NCI-H146 (cell line): ENCODE data around the gene SPTLC2.
"Not testable (repeated sequence)": the region's sequence is repeated elsewhere in the genome, so short reads cannot be mapped to it uniquely, and the experiment has no call there.

ENCODE experiments used
- DNase-seq: peaks from one replicate; lab custom pipeline; 2025; lab: John Stamatoyannopoulos, UW

Gene SPTLC2

GRCh38 chr14:77588411-77589025 is 27.9 kb downstream of the SPTLC2 start:
- not testable (repeated sequence) for DNase-seq

DNA sequence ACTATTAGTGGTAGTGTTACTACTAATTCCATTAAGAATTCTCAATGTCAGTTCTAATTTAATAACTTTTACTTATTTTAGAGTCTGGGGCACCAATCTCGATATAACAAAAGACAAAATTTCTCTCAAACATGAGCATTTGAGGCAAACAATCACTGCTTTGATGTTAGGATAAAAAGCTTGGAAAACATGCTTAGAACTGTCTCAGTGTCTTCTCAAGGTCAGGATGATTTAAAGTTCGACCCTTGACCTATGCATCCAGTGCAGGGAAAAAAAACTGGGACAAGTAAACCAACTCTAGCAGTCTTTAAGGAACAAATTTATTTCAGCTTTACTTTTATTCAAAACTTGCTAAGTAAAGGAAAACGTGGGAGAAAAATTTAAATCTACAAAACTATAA is 31.1 kb downstream of the SPTLC2 start:
- DNase-seq, result no peak

- no peak for DNase-seq
Observed at GRCh38 chr14:77584809-77585208, 31.6 kb downstream of the SPTLC2 start.

- no peak for DNase-seq
Observed at GRCh38 chr14:77583657-77584056, 32.8 kb downstream of the SPTLC2 start.

DNA sequence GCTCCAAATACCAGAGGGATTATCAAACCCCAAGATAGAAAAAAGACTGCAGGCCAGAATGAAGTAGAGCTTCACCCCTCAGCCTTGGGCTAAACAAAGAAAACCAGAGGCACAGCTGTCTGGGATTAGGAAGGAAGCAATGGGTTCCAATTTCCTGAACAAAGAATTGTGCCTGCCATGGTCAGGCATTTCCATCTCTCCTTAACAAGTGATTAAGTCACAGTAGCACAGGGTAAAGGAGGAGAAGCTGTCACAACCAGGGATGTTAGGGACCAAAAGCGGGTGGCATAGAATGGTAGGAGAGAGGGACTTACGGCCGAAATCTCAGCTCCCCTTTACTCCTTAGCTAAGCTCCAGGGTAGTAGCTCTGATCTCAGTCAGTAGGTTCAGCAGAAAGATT is 33.9 kb downstream of the SPTLC2 start:
- DNase-seq, result no peak

- peak; percentile 1 for DNase-seq
Observed at GRCh38 chr14:77580964-77581505, 35.4 kb downstream of the SPTLC2 start.

GRCh38 chr14:77580477-77580876 is 36.0 kb downstream of the SPTLC2 start:
- DNase-seq, result no peak

DNA sequence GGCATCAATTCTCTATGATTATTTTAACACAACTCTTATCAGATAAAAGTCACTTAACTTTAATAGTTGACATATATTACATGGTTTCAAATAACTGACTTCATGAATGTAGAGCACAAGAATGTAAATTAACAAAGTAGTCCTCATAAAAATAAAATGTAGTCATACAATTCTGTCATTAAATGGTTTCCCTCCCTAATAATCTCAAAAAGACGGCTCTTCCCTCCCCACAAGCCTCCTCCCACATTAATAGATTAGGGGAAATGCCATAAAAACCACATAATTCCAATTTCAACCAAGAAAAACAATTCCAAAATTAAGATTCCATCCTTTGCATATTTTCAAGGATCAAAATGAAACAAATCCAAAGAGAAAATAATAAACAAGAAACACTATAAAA is 36.7 kb downstream of the SPTLC2 start:
- no peak for DNase-seq

DNA sequence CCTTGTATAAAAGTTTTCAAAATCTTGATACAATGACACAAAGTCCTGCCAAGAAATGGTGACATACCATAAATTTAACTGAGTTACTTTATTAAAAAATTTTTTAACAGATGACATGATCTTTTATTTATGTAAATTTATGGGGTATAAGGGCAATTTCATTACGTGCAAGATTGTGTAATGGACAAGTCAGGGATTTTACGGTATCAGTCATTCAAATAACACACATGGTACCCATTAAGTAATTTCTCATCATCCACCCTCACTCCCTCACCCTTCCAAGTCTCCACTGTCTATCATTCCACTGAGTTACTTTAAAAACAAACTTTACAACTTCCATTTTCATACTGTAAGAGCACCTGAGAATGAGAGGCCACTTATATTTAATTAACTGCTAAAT is 37.4 kb downstream of the SPTLC2 start:
- DNase-seq, result no peak

GRCh38 chr14:77574446-77575115 is 41.9 kb downstream of the SPTLC2 start:
- no peak for DNase-seq

DNA sequence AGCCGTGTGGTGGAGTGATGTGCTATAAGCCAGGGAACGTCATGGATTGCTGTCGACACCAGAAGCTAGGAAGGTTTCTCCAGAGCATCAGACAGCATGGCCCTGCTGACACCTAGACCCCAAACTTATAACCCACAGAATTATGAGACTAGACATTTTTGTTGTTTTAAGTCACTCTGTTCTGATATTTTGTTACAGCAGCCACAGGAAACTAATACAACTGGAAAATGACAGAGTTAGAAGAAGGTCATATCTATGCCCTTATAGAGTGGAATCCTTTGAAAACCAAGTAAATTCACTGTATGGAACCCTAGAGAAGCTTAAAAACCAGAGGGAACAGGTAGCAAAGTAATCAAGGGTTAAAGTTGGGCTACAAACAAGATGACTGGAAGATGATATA is 42.5 kb downstream of the SPTLC2 start:
- DNase-seq, result no peak

GRCh38 chr14:77570706-77571268 is 45.6 kb downstream of the SPTLC2 start:
- DNase-seq, result no peak

GRCh38 chr14:77565994-77566305 is 50.5 kb downstream of the SPTLC2 start:
- DNase-seq, result no peak

- no peak for DNase-seq
Observed at GRCh38 chr14:77565289-77565993, 51.0 kb downstream of the SPTLC2 start.

- no peak for DNase-seq
Observed at GRCh38 chr14:77562681-77563080, 53.8 kb downstream of the SPTLC2 start.

DNA sequence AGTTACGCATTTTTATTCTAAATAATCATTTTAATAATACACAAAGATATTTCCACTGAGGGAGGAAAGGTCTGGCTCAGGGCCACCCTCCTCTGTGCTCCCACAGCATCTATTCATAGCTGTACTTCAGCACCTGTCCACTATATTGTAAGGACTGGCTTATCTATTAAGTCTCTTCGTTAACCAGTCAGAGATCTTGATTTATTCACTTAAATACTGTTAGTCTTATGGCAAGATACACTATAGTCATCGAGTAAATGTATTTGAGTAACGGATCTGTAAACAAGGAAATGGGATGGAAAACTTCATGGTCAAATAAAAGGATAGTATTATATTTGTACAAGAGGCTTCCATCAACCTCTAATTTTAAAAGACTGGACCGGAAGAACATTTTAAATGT is 54.6 kb downstream of the SPTLC2 start:
- DNase-seq, result peak; percentile 16

- no peak for DNase-seq
Observed at GRCh38 chr14:77559381-77559780, 57.1 kb downstream of the SPTLC2 start.

GRCh38 chr14:77557391-77557790 is 59.0 kb downstream of the SPTLC2 start:
- DNase-seq, result no peak

DNA sequence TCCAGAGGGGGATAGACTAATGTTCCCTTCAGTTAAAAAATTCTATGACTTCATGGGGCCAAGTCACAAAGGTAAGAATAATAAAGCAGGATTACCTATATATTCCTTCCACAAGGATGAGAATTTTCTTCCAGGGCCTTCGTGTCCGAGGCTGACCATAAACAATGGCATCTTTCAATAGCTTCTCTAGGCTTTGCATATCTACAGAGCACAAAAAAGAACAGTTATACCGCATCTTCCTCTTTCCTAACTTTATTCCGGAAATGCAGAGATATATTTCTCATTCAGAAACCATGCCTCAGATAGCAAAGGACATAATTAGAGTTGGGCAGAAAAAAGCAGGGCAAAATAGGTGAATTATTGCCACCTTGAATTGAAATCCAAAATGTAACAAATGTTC is 59.5 kb downstream of the SPTLC2 start:
- DNase-seq, result no peak

DNA sequence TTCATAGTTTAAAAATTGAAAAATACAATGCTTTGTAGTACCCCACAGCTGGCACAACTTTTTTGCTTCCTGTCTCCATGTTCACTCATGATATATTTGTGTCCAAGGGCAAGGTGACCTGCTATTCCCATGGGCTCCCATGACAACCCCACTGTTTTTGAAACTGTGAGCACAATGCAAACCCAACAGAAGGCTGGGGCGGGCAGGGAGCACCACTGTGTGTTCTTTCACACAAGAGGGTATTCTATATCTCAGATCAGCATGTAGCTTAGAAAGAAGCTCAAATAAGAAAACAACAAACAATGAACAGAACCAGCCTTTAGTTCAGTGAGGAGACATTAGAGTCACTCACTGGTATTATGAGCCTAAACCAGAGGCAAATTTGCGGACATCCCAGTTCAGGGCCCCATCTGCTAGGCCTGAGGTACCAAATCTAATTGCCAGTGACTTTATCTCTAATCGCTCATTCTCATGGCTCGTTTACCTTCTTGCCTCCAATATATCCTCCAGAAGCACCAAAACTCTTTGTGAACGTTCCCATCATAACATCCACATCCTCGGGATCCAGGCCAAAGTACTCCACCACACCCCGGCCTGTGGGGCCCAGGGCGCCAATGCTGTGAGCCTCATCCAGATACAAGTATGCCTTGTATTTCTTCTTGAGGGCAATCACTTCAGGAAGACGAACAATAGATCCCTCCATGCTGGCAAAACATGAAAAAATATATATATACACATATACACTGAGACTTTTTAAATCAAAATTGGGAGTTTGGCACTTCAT is 61.4 kb downstream of the SPTLC2 start:
- DNase-seq, result no peak

DNA sequence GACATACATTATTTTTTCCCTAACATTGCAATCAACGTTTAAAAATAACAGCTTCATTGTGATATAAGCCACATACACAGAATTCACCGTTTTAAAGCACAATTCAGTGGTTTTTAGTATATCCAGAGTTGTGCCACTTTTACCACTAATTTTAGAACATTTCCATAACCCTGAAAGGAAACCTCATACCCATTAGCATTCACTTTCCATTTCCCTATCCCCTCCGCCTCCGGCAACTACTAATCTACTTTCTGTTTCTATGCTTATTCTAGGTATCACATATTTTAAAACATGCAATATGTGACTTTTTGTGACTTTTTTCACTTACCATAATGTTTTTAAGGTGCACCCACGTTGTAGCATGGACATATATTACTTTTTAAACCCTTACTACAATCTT is 62.2 kb downstream of the SPTLC2 start:
- DNase-seq, result no peak

GRCh38 chr14:77549451-77549850 is 67.0 kb downstream of the SPTLC2 start:
- no peak for DNase-seq
